Osteocyte (in vitro differentiated cells): ENCODE results near the gene C1RL. TPM values are rescaled to one million over a fixed set of nuclear protein-coding genes. Genes with fewer than 3 reads are reported as not detected.

Source experiments
- DNase-seq: peaks from one replicate; pipeline ENCODE4 v3.0.0; 2021; ENCODE audit warnings: mixed read lengths; ENCODE audit not compliant: unreplicated experiment; ENCODE audit errors: extremely low spot score
- H3K27ac Mint-ChIP-seq: one replicate; pipeline ENCODE4 v1.8.0; 2021; ENCODE audit warnings: mild to moderate bottlenecking, mixed read lengths; ENCODE audit not compliant: unreplicated experiment
- H3K27me3 Mint-ChIP-seq: one replicate; pipeline ENCODE4 v1.8.0; 2021; ENCODE audit warnings: mixed read lengths; ENCODE audit not compliant: unreplicated experiment
- H3K36me3 Mint-ChIP-seq: one replicate; pipeline ENCODE4 v1.8.0; 2021; ENCODE audit warnings: mixed read lengths; ENCODE audit not compliant: unreplicated experiment
- H3K4me1 Mint-ChIP-seq: one replicate; pipeline ENCODE4 v1.8.0; 2021; ENCODE audit warnings: mixed read lengths; ENCODE audit not compliant: unreplicated experiment
- H3K4me3 Mint-ChIP-seq: one replicate; pipeline ENCODE4 v1.8.0; 2021; ENCODE audit warnings: mild to moderate bottlenecking, moderate library complexity, mixed read lengths; ENCODE audit not compliant: unreplicated experiment
- H3K9me3 Mint-ChIP-seq: one replicate; pipeline ENCODE4 v1.8.0; 2021; ENCODE audit warnings: mixed read lengths; ENCODE audit not compliant: unreplicated experiment
- total RNA-seq: library from RNA; stranded (reverse); gene quantifications from 2 replicates; pipeline ENCODE4 v1.2.1, GENCODE V29; 2021
- TF ChIP-seq, protein P1 (sequence below): fragments of 200-600 bp; sonication (generic); IDR thresholded peaks from 2 replicates; pipeline ENCODE4 v1.5.0; 2021; ENCODE audit warnings: antibody characterized with exemption, mild to moderate bottlenecking, moderate library complexity

The C1RL gene
- total RNA-seq, 1 donor from 2014 or later, result 22.3 TPM

DNA sequence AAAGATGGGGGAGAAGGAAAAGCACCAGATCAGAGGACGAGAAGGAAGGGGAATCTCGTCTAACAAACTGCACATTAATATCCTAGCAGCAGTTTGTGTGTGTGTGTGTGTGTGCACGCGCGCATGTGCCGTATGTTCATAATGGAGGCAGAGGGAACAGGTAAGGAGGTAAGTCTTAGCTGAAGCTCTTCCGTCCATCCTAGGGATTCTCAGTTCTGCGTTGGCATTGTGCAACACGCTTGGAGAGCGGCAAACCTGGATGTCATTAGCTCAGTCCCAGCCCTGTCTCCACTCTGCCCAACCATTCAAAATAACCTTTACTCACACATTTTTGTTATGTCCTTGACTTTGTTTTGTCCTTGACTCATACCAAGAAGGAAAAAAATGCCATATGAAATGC is 15.1 kb downstream of the C1RL start:
- Mint-ChIP-seq H3K27ac (no peak overlapping the region), H3K4me1 (peaks cover 17% of the 10 kb centered on the region), H3K4me3 (no peak overlapping the region), H3K27me3 (peaks cover 2% of the 10 kb centered on the region), H3K36me3 (peaks cover 1% of the 10 kb centered on the region), H3K9me3 (no peaks in the 10 kb centered on the region)
- no peak for DNase-seq
- TF ChIP-seq, protein P1, sequence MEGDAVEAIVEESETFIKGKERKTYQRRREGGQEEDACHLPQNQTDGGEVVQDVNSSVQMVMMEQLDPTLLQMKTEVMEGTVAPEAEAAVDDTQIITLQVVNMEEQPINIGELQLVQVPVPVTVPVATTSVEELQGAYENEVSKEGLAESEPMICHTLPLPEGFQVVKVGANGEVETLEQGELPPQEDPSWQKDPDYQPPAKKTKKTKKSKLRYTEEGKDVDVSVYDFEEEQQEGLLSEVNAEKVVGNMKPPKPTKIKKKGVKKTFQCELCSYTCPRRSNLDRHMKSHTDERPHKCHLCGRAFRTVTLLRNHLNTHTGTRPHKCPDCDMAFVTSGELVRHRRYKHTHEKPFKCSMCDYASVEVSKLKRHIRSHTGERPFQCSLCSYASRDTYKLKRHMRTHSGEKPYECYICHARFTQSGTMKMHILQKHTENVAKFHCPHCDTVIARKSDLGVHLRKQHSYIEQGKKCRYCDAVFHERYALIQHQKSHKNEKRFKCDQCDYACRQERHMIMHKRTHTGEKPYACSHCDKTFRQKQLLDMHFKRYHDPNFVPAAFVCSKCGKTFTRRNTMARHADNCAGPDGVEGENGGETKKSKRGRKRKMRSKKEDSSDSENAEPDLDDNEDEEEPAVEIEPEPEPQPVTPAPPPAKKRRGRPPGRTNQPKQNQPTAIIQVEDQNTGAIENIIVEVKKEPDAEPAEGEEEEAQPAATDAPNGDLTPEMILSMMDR, result no peak

DNA sequence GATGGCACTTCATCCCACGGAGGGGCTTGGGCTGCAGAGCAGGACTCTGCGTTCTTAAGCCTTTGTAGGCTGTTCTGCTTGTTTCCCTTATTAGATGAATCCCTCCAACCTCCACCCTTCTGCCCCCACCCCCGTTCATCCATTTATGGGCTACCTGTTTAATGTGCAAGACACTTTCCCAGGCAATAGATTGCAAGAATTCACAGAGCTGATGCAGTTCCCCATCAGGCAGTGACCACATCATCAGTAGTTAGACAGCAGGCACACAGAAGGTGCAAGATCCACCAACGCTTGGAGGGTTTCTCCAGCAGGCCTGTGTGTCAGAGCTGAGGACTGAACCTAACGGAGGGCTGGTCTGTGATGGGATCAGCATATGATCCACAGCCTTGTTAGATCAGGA is 15.5 kb downstream of the C1RL start:
- peaks cover 3% of the 10 kb centered on the region for H3K27me3 Mint-ChIP-seq
- peaks cover 3% of the 10 kb centered on the region for H3K36me3 Mint-ChIP-seq
- TF ChIP-seq, protein P1, result no peak
- no peak overlapping the region for H3K27ac Mint-ChIP-seq
- H3K4me1 Mint-ChIP-seq, result peaks cover 17% of the 10 kb centered on the region
- H3K9me3 Mint-ChIP-seq, result no peaks in the 10 kb centered on the region
- H3K4me3 Mint-ChIP-seq, result no peak overlapping the region
- DNase-seq, result no peak

DNA sequence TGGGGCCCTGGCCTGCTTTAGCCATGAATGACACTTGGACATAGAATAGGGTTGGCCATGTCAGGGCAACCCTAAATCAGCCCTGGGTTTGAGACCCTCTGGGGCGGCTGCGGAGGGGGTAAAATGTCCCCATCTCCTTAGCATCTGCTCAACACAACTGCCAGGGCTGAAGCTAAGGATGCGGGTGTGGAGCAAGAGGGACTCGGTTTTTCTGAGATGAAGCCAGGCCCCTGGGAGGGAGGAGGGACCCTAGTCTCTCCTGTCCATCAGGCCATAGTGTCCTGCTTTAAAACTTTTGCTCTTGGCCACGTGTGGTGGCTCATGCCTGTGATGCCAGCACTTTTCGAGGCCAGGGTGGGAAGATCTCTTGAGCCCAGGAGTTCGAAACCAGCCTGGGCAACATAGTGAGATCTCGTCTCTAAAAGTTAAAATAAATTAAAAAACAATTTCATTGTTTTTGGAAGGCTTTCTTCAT is 16.0 kb downstream of the C1RL start:
- Mint-ChIP-seq H3K36me3 (peaks cover 3% of the 10 kb centered on the region), H3K4me3 (no peak overlapping the region), H3K9me3 (no peaks in the 10 kb centered on the region), H3K27ac (peak overlapping the region; percentile 29), H3K27me3 (peaks cover 3% of the 10 kb centered on the region), H3K4me1 (peaks cover 17% of the 10 kb centered on the region)
- no peak for DNase-seq
- TF ChIP-seq, protein P1, result no peak

DNA sequence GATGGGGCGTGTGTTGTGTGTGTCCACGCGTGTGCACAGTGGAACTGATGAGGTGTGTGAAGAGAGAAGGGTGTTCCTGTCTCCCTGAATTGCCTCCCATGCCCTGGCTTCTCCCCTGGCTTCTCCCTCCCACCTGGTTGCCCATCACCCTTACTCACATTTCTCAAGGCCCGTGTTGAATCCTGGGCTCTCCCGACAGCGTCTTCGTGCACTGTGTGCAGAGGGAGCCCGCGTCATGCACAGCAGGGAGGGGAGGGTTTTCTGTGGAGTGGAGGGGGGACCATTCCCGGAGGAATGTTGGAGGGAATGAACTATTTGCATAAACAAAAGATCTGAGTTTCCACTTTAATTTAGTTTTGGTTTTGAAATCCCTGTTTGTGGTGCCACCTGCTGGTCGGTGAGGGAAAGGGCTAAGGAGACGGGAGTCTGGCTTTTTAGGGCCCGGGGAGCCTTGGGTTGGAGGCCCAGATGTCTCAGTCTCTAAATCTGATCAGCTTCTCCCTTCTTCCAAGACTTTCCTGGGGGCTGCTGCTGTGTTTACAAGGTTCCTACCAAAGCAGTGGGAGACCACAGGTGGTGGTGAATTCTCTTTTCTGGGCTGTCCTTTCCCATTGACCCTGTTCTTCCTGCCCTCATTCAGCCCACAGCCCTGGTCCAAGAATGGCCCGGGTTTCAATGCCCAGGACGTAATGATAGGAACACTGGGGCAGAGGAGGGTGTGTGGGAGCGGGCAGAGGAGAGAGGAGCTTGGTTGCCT is 16.6 kb downstream of the C1RL start, which contains the start of gene C1R:
Gene C1R, minus strand, starts transcription at position 217 of the 757 bp plus-strand sequence. Its CDS starts 57 bp downstream, at position 160.
- peaks cover 17% of the 10 kb centered on the region for H3K4me1 Mint-ChIP-seq
- peaks cover 3% of the 10 kb centered on the region for H3K36me3 Mint-ChIP-seq
- TF ChIP-seq, protein P1, result peak; percentile 89
- no peak for DNase-seq
- peak within 1 kb of the TSS; percentile 74 for H3K4me3 Mint-ChIP-seq
- H3K27me3 Mint-ChIP-seq, result peaks cover 3% of the 10 kb centered on the region
- H3K27ac Mint-ChIP-seq, result peak within 1 kb of the TSS; percentile 58
- no peaks in the 10 kb centered on the region for H3K9me3 Mint-ChIP-seq

DNA sequence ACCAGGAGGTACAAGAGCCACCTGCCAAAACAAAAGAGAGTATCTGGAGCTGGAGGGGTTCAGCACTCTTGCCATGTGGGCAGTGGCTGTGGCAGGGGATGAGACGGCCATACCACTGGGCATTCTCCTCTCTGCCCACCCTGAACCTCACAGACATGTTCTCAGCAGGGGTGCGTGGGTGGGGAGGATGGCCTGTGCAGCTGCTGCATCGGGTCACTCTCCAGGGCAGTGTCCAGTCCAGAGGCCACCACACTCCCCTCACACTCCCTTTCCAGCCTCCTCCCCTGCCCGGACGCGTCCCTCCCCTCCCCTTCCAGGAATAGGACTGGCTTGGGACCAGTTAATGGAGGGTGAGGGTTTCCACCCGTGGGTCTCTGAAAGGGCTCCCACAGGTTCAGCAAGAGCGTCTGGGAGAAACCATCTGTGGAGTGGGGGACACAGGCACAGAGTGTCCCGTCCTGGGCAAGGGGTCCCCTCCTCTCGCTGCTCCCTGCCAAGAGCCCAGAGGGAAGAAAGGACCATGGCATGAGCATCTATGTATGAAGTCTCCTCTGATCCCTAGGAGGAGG is 17.3 kb downstream of the C1RL start:
- Mint-ChIP-seq H3K36me3 (peaks cover 3% of the 10 kb centered on the region), H3K27ac (no peak overlapping the region), H3K9me3 (no peaks in the 10 kb centered on the region), H3K27me3 (peaks cover 5% of the 10 kb centered on the region), H3K4me1 (peaks cover 17% of the 10 kb centered on the region), H3K4me3 (peak overlapping the region; percentile 74)
- TF ChIP-seq, protein P1, result no peak
- DNase-seq, result no peak
